ENCODE measurements around the gene PCBP3. TPM values are rescaled to one million over a fixed set of nuclear protein-coding genes. Genes with fewer than 3 reads are reported as not detected.

The PCBP3 gene
- total RNA-seq, 1 experiment from 2014 or later: 3.7 TPM

DNA sequence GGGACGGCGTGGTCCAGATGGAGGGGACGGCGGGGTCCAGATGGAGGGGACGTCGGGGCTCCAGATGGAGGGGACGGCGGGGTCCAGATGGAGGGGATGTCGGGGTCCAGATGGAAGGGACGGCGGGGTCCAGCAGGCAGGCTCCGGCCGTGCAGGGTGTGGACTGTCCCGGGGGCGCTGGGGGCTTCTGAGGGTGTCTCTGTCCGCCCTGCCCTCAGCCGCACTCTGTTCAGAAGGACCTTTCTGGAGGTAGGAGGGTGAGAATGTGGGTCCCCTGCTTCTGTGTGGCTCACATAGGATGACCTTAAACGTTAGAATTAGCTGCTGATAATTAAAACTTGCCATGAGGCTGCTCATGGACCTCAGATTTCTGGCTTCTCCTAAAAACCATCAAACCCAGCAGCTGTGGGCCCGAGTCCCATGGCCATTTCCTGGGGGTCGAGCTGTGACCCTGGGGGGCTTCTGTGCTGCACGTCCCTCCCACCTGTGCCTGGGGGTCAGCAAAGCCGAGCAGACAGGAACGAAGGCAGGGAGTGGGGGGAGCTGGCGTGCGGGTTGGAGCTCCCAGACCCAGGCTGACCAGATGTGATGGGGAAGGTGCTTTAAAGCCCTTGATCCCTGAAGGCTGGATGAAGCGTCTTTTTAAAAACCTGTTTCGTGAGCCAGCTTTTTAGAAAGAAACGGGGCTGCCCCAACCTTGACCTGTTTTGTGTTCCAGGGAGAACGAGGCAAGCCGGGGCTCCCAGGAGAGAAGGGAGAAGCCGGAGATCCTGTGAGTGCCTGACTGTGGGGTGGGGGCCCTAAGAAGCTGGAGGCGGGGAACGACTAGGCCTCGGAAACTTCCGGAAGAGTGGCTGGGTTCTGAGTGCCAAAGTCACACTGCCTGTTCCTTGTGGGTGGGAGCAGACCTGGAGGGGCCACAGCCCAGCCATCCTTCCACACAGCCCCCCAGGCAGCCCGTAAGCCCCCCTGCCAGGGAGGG is 345.1 kb downstream of the PCBP3 start:
- Mint-ChIP-seq H3K36me3 (ENCODE audit: insufficient read depth, unreplicated experiment) (peaks cover 4% of the 10 kb centered on the region), H3K27ac (ENCODE audit: low read depth, unreplicated experiment) (no peak overlapping the region), H3K27me3 (ENCODE audit: insufficient read depth, unreplicated experiment) (peaks cover 18% of the 10 kb centered on the region), H3K4me3 (ENCODE audit: unreplicated experiment) (no peak overlapping the region), H3K4me1 (ENCODE audit: insufficient read depth, unreplicated experiment) (no peaks in the 10 kb centered on the region), H3K9me3 (ENCODE audit: unreplicated experiment) (no peaks in the 10 kb centered on the region)
- intact Hi-C loops (cut with micrococcal nuclease): no loop called here
- ChIA-PET POLR2A (no interaction called here), CTCF (no interaction called here)
- no peak for TF ChIP-seq CTCF (IDR thresholded peaks at IDR 0.05; ENCODE audit: unreplicated experiment)
- no peak for DNase-seq (ENCODE audit: unreplicated experiment)
- BruUV-seq (replicated peaks): no TSS peak

- H3K36me3 Mint-ChIP-seq (ENCODE audit: insufficient read depth, unreplicated experiment): peaks cover 4% of the 10 kb centered on the region
- BruUV-seq (replicated peaks): no TSS peak
- no peak for TF ChIP-seq CTCF (IDR thresholded peaks at IDR 0.05; ENCODE audit: unreplicated experiment)
- no peaks in the 10 kb centered on the region for H3K4me1 Mint-ChIP-seq (ENCODE audit: insufficient read depth, unreplicated experiment)
- no peaks in the 10 kb centered on the region for H3K9me3 Mint-ChIP-seq (ENCODE audit: unreplicated experiment)
- intact Hi-C loops (cut with micrococcal nuclease): no loop called here
- no peak overlapping the region for H3K27ac Mint-ChIP-seq (ENCODE audit: low read depth, unreplicated experiment)
- DNase-seq (ENCODE audit: unreplicated experiment): no peak
- no peak overlapping the region for H3K4me3 Mint-ChIP-seq (ENCODE audit: unreplicated experiment)
- POLR2A ChIA-PET: no interaction called here
- CTCF ChIA-PET: interaction anchor here (0.6 kb wide), 1 partner anchor 18 kb away, joined by 3 read pairs; no protein-coding TSS in a partner anchor
- peaks cover 12% of the 10 kb centered on the region for H3K27me3 Mint-ChIP-seq (ENCODE audit: insufficient read depth, unreplicated experiment)
These were observed 346.0 kb downstream of the PCBP3 start for GRCh38 chr21:45989355-45990048.

DNA sequence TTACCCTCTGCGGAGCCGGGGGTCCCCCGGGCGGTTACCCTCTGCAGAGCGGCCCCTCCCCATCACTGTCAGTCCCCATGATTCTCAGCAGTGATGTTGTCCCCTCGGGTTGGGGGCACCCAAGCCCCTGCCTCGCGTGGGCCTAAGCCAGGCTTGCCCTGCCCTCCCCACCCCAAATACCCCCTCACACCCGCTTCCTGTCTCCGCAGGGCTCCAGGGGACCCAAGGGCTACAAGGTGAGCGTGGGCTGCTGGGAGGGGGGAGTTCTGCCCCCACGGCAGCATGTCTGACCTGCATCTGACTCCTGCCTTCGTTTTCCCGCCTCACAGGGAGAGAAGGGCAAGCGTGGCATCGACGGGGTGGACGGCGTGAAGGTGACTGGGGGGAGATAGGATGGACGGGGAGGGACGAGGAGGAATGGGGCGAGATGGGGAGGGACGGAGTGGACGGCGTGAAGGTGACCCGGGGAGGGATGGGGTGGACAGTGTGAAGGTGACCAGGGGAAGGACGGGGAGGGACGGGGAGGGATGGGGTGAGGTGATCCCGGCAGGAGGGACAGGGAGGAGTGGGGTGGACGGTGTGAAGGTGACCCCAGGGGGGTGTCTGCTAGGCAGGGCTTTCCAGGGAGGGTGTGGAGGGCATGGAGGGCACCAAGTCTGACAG is 346.7 kb downstream of the PCBP3 start:
- Mint-ChIP-seq H3K4me1 (ENCODE audit: insufficient read depth, unreplicated experiment) (no peaks in the 10 kb centered on the region), H3K36me3 (ENCODE audit: insufficient read depth, unreplicated experiment) (peaks cover under 1% of the 10 kb centered on the region), H3K27me3 (ENCODE audit: insufficient read depth, unreplicated experiment) (peaks cover 5% of the 10 kb centered on the region), H3K27ac (ENCODE audit: low read depth, unreplicated experiment) (no peak overlapping the region), H3K4me3 (ENCODE audit: unreplicated experiment) (no peak overlapping the region), H3K9me3 (ENCODE audit: unreplicated experiment) (no peaks in the 10 kb centered on the region)
- no peak for TF ChIP-seq CTCF (IDR thresholded peaks at IDR 0.05; ENCODE audit: unreplicated experiment)
- ChIA-PET POLR2A (no interaction called here), CTCF (interaction anchor here (0.6 kb wide), 1 partner anchor 19 kb away, joined by 3 read pairs; no protein-coding TSS in a partner anchor)
- no peak for DNase-seq (ENCODE audit: unreplicated experiment)
- intact Hi-C loops (cut with micrococcal nuclease): no loop called here
- BruUV-seq (replicated peaks): no TSS peak
